ENCODE data around the gene LRIT1. TPM values are rescaled to one million over a fixed set of nuclear protein-coding genes. Genes with fewer than 3 reads are reported as not detected.

LRIT1 gene
- total and polyA plus RNA-seq, 2 donors (not counting 3 experiments of a cell fraction or from before 2014, with no cell fraction given) = not detected

DNA sequence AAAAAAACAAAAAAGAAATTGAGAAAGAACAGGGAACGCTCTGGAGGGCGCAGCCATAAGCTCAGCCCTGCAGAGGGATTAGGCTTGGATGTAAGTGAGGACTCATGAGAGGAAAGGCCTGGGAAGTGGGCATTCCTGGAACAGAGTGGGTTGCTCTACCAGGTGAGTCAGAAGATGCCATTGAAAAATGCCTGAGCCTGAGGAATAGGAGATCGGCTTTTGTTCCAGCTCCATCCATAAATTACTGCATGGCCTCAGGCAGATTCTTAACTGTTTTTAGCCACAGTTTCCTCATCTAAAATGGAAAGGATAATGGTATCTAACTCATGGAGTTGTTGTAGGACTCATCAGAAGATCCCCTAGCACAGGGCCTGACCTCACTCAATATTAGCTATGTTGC is 2.4 kb upstream of the LRIT1 start:
- Histone ChIP-seq H3K4me2 (ENCODE audit: insufficient read depth, low read length) (no peak overlapping the region), H3K27ac (ENCODE audit: insufficient read depth, low read depth, low read length) (no peak overlapping the region), H4K20me1 (replicated peaks; ENCODE audit: control insufficient read depth, extremely low read depth, insufficient read depth, low read length) (no peaks in the 10 kb centered on the region), H3K27me3 (ENCODE audit: control insufficient read depth in 2 of 2, insufficient read depth in 2 of 2, low read length in 2 of 2) (no peaks in the 10 kb centered on the region), H3K4me3 (replicated peaks in 1 of 3; ENCODE audit: insufficient read depth in 1 of 3, low read depth in 1 of 3, low read length in 3 of 3) (no peak overlapping the region), H3K9me3 (replicated peaks; ENCODE audit: control insufficient read depth, insufficient read depth, low read length) (no peaks in the 10 kb centered on the region), H3K9me1 (replicated peaks; ENCODE audit: control insufficient read depth, extremely low read depth, insufficient read depth, low read length) (no peaks in the 10 kb centered on the region), H3K4me1 (ENCODE audit: control insufficient read depth, extremely low read depth, insufficient read depth, low read length) (no peaks in the 10 kb centered on the region), H3K79me2 (ENCODE audit: control insufficient read depth, insufficient read depth, low read length) (no peaks in the 10 kb centered on the region), H3K36me3 (ENCODE audit: control insufficient read depth in 2 of 2, extremely low read depth in 1 of 2, insufficient read depth in 2 of 2, low read length in 2 of 2) (no peaks in the 10 kb centered on the region), H3K9ac (replicated peaks; ENCODE audit: extremely low read depth, insufficient read depth, low read length) (no peak overlapping the region), H2AFZ (ENCODE audit: low read depth, low read length) (no peak overlapping the region)
- no TSS peak for BruUV-seq (replicated peaks)
- FAIRE-seq (no peak), DNase-seq (ENCODE audit: low read depth, low spot score) (no peak)
- TF ChIP-seq GATA2 (IDR thresholded peaks at IDR 0.05; ENCODE audit: insufficient read depth, insufficient read length, low read depth, low read length) (no peak), MAX (IDR thresholded peaks at IDR 0.05; ENCODE audit: insufficient read depth, insufficient read length) (no peak), POLR2A (IDR thresholded peaks at IDR 0.05; ENCODE audit: low read depth, low read length) (no peak), CTCF (IDR thresholded peaks at IDR 0.05; ENCODE audit: extremely low read depth in 1 of 2, insufficient read depth in 1 of 2, low read depth in 1 of 2, low read length in 2 of 2) (no peak), FOS (IDR thresholded peaks at IDR 0.05; ENCODE audit: borderline replicate concordance, insufficient read depth, low read length) (no peak), POLR2AphosphoS5 (IDR thresholded peaks at IDR 0.05; ENCODE audit: insufficient read depth, low read depth, low read length) (no peak), JUN (IDR thresholded peaks at IDR 0.05; ENCODE audit: borderline replicate concordance, insufficient read depth, insufficient read length, low read depth) (no peak), MYC (IDR thresholded peaks at IDR 0.05; ENCODE audit: low read depth, low read length) (no peak)
- dilution Hi-C loops (cut with MboI; ENCODE audit: extremely low pct_ligation_motif_present, low sequenced_read_pairs) (no loop called here), intact Hi-C loops (cut with micrococcal nuclease) (no loop called here)
- ChIA-PET POLR2A (no interaction called here), CTCF (interaction anchor here (0.8 to 1.3 kb wide), 2 partner anchors 13 to 30 kb away, joined by 3 read pairs; no protein-coding TSS in a partner anchor)
